Endothelial cell (in vitro differentiated cells): ENCODE results near the gene CREBBP. TPM values are rescaled to one million over a fixed set of nuclear protein-coding genes. Genes with fewer than 3 reads are reported as not detected.

Source experiments
- DNase-seq: peaks from one replicate; pipeline ENCODE4 v3.0.0; 2021; ENCODE audit warnings: low spot score
- H3K27ac Mint-ChIP-seq: one replicate; pipeline ENCODE4 v1.8.0; 2021; ENCODE audit warnings: mixed read lengths, inconsistent platforms; ENCODE audit not compliant: unreplicated experiment
- H3K27me3 Mint-ChIP-seq: one replicate; pipeline ENCODE4 v1.8.0; 2021; ENCODE audit warnings: mild to moderate bottlenecking, moderate library complexity, mixed read lengths, inconsistent platforms; ENCODE audit not compliant: unreplicated experiment
- H3K36me3 Mint-ChIP-seq: one replicate; pipeline ENCODE4 v1.8.0; 2021; ENCODE audit warnings: mild to moderate bottlenecking, low read depth, mixed read lengths, inconsistent platforms; ENCODE audit not compliant: unreplicated experiment
- H3K4me1 Mint-ChIP-seq: one replicate; pipeline ENCODE4 v1.8.0; 2021; ENCODE audit warnings: mild to moderate bottlenecking, mixed read lengths, inconsistent platforms; ENCODE audit not compliant: unreplicated experiment
- H3K4me3 Mint-ChIP-seq: one replicate; pipeline ENCODE4 v1.8.0; 2021; ENCODE audit warnings: mild to moderate bottlenecking, mixed read lengths, inconsistent platforms; ENCODE audit not compliant: unreplicated experiment
- H3K9me3 Mint-ChIP-seq: one replicate; pipeline ENCODE4 v1.8.0; 2021; ENCODE audit warnings: mixed read lengths, inconsistent platforms; ENCODE audit not compliant: unreplicated experiment
- CTCF ChIP-seq: fragments of 200-600 bp; sonication (generic); IDR thresholded peaks from one replicate; pipeline ENCODE4 v1.5.0; 2021; ENCODE audit warnings: antibody characterized with exemption; ENCODE audit not compliant: unreplicated experiment
- total RNA-seq: library from RNA; stranded (reverse); fragmentation: NEBNext Ultra II Directional; extraction: Animal tissue kit (Norgen Biotek cat#: 25700); gene quantifications from one replicate; pipeline ENCODE4 v1.2.1, GENCODE V29; 2021; ENCODE audit not compliant: unreplicated experiment

Gene CREBBP
- total RNA-seq, 1 donor from 2014 or later = 66.3 TPM

GRCh38 chr16:3681206-3681605 lies 199.3 kb downstream of the CREBBP start:
- no peak for DNase-seq
- peak overlapping the region; percentile 82 for H3K27ac Mint-ChIP-seq
- H3K36me3 Mint-ChIP-seq = peaks cover 34% of the 10 kb centered on the region
- H3K27me3 Mint-ChIP-seq = peaks cover 5% of the 10 kb centered on the region
- no peaks in the 10 kb centered on the region for H3K9me3 Mint-ChIP-seq
- peak overlapping the region; percentile 26 for H3K4me3 Mint-ChIP-seq
- TF ChIP-seq CTCF = no peak
- peaks cover 36% of the 10 kb centered on the region for H3K4me1 Mint-ChIP-seq

GRCh38 chr16:3677994-3678393 lies 202.5 kb downstream of the CREBBP start:
- peak overlapping the region; percentile 96 for H3K27ac Mint-ChIP-seq
- no peaks in the 10 kb centered on the region for H3K9me3 Mint-ChIP-seq
- peaks cover 43% of the 10 kb centered on the region for H3K36me3 Mint-ChIP-seq
- DNase-seq = no peak
- no peak for TF ChIP-seq CTCF
- peak overlapping the region; percentile 50 for H3K4me3 Mint-ChIP-seq
- peaks cover 48% of the 10 kb centered on the region for H3K4me1 Mint-ChIP-seq
- H3K27me3 Mint-ChIP-seq = peaks cover 11% of the 10 kb centered on the region

- Mint-ChIP-seq H3K9me3 (no peaks in the 10 kb centered on the region), H3K27me3 (peaks cover 14% of the 10 kb centered on the region), H3K36me3 (peaks cover 36% of the 10 kb centered on the region), H3K27ac (peak overlapping the region; percentile 81), H3K4me3 (no peak overlapping the region), H3K4me1 (peaks cover 42% of the 10 kb centered on the region)
- DNase-seq = no peak
- TF ChIP-seq CTCF = no peak
These were observed 204.8 kb downstream of the CREBBP start for GRCh38 chr16:3675601-3676130.

Other genes starting within 250 kb of the CREBBP start
- 33.9 TPM for gene DNASE1, start 226.0 kb downstream of the CREBBP start, total RNA-seq
- 104 TPM for gene TRAP1, start 163.2 kb downstream of the CREBBP start, total RNA-seq
- 3.3 TPM for gene ADCY9, start 235.7 kb upstream of the CREBBP start, total RNA-seq